Measurements from ENCODE around the gene MT1F.

GRCh38 chr16:56688762-56689161 lies 31.0 kb downstream of the MT1F start:
- TF ChIP-seq CTCF (IDR thresholded peaks at IDR 0.05; ENCODE audit: low read depth, low read length) (no peak), EZH2phosphoT487 (IDR thresholded peaks at IDR 0.05; ENCODE audit: low read depth) (no peak)
